Aorta (tissue), 5 donors: ENCODE measurements around the gene ZBP1. TPM values are rescaled to one million over a fixed set of nuclear protein-coding genes. Genes with fewer than 3 reads are reported as not detected.

Experiments used
- ATAC-seq: fragments of 200-7000 bp; cut with Tn5 transposase; one replicate; pipeline ENCODE4 v1.9.1; 2022; ENCODE audit warnings: moderate library complexity; ENCODE audit not compliant: low FRiP score
- DNase-seq, 2 donors: peaks; one replicate each; pipeline ENCODE4 v3.0.0-alpha.2; 2020
- H3K27ac ChIP-seq, 2 donors: one replicate each; pipeline ENCODE4 v1.5.1; 2013; ENCODE audit warnings: low read length in 2 of 2, mild to moderate bottlenecking in 2 of 2, moderate library complexity in 2 of 2, control low read depth in 1 of 2, inconsistent platforms in 1 of 2, low read depth in 1 of 2
- H3K27me3 ChIP-seq, 2 donors: one replicate each; pipeline ENCODE4 v1.6.1; 2013; ENCODE audit warnings: control low read depth in 1 of 2, low read length in 1 of 2, mild to moderate bottlenecking in 1 of 2, moderate library complexity in 1 of 2; ENCODE audit not compliant: insufficient read depth in 2 of 2, control insufficient read depth in 1 of 2
- H3K36me3 ChIP-seq, 2 donors: one replicate each; pipeline ENCODE4 v1.6.1; 2013; ENCODE audit warnings: control low read depth in 1 of 2, low read length in 1 of 2, mild to moderate bottlenecking in 1 of 2; ENCODE audit not compliant: insufficient read depth in 2 of 2, control insufficient read depth in 1 of 2
- H3K4me1 ChIP-seq, 2 donors: one replicate each; pipeline ENCODE4 v1.6.1; 2013; ENCODE audit warnings: low read length in 2 of 2, control low read depth in 1 of 2, mild to moderate bottlenecking in 1 of 2, moderate library complexity in 1 of 2; ENCODE audit not compliant: insufficient read depth in 2 of 2, control insufficient read depth in 1 of 2
- H3K4me3 ChIP-seq, 2 donors: one replicate each; pipeline ENCODE4 v1.5.1; 2013; ENCODE audit warnings: low read length in 2 of 2, control low read depth in 1 of 2, mild to moderate bottlenecking in 1 of 2
- H3K9me3 ChIP-seq: one replicate; pipeline ENCODE4 v1.6.1; 2013; ENCODE audit warnings: mild to moderate bottlenecking, low read length; ENCODE audit not compliant: control insufficient read depth
- WGBS, 2 donors: extraction: QIAGEN DNeasy Blood & Tissue Kit; methylation state at CpG; one replicate each; pipeline ENCODE4 v1.1.7; 2013; 5-methylcytosine and 5-hydroxymethylcytosine counted together
- intact Hi-C, 2 donors: fragments of 100-400 bp; cut with DNase I; formaldehyde crosslinking; loops; one replicate each; pipeline versions ENCODE4 v1.14.2 to v1.15.0; 2022
- polyA plus RNA-seq, 2 donors: library from polyadenylated mRNA; stranded (reverse); fragments of 200-250 nt; gene quantifications; one replicate each; pipeline ENCODE4 v1.2.3, GENCODE V29; 2013
- total RNA-seq, 2 donors: library from RNA; stranded (reverse); fragmentation: NEBNext Ultra II Directional; extraction: Animal tissue kit (Norgen Biotek cat#: 25700); gene quantifications; one replicate each; pipeline ENCODE4 v1.2.1, GENCODE V29; 2021
- donor health status: healthy with polysubstance abuse.
- donor health status: Bipolar disorder and iron deficiency.
- donor health status: DM: no; HTN: no; CAD: no.
- donor health status: DM: no; HTN: no; CAD: no.
- donor health status: DM: yes; HTN: yes; CAD: no.

The ZBP1 gene
- total and polyA plus RNA-seq, 4 donors = 0.20 to 1.6 (median 0.69) TPM

GRCh38 chr20:57579331-57579897 lies 40.8 kb downstream of the ZBP1 start:
- no peaks in the 10 kb centered on the region for H3K4me1 ChIP-seq
- H3K36me3 ChIP-seq = no peaks in the 10 kb centered on the region
- H3K4me3 ChIP-seq = no peak overlapping the region
- intact Hi-C loops = no loop called here
- no peak overlapping the region for H3K27ac ChIP-seq
- ATAC-seq (no peak), DNase-seq (peak in 1 of 2 donors; percentile 33)
- H3K9me3 ChIP-seq = no peaks in the 10 kb centered on the region
- H3K27me3 ChIP-seq = no peaks in the 10 kb centered on the region
- WGBS, 2 donors = 46 to 53% methylated on average over 11 of the region's 11 CpGs

GRCh38 chr20:57578476-57579165 lies 41.6 kb downstream of the ZBP1 start:
- ATAC-seq = no peak
- intact Hi-C loops = no loop called here

GRCh38 chr20:57577679-57578475 lies 42.3 kb downstream of the ZBP1 start:
- H3K4me1 ChIP-seq = no peaks in the 10 kb centered on the region
- ATAC-seq (no peak), DNase-seq (peak in 1 of 2 donors; percentile 47)
- no peak overlapping the region for H3K27ac ChIP-seq
- 90% methylated on average over 9 to 10 of the region's 10 CpGs for WGBS, 2 donors
- intact Hi-C loops = no loop called here
- no peaks in the 10 kb centered on the region for H3K36me3 ChIP-seq
- no peaks in the 10 kb centered on the region for H3K27me3 ChIP-seq
- no peak overlapping the region for H3K4me3 ChIP-seq
- H3K9me3 ChIP-seq = no peaks in the 10 kb centered on the region

More at GRCh38 chr20:57578476-57579165, 41.6 kb downstream of the ZBP1 start:
- Histone ChIP-seq H3K36me3 (no peaks in the 10 kb centered on the region), H3K4me3 (no peak overlapping the region), H3K9me3 (no peaks in the 10 kb centered on the region), H3K4me1 (no peaks in the 10 kb centered on the region), H3K27ac (no peak overlapping the region), H3K27me3 (no peaks in the 10 kb centered on the region)
- 92% methylated on average over 10 of the region's 10 CpGs for WGBS, 2 donors
- DNase-seq = peak in 1 of 2 donors; percentile 51

GRCh38 chr20:57576617-57577550 lies 43.3 kb downstream of the ZBP1 start:
- ATAC-seq = no peak
- Histone ChIP-seq H3K36me3 (no peaks in the 10 kb centered on the region), H3K4me3 (no peak overlapping the region), H3K27ac (no peak overlapping the region), H3K9me3 (no peaks in the 10 kb centered on the region), H3K4me1 (no peaks in the 10 kb centered on the region), H3K27me3 (no peaks in the 10 kb centered on the region)
- intact Hi-C loops = no loop called here
- WGBS, 2 donors = 81 to 93% methylated on average over 6 of the region's 6 CpGs
- DNase-seq = no peak

GRCh38 chr20:57576002-57576401 lies 44.2 kb downstream of the ZBP1 start:
- DNase-seq (no peak), ATAC-seq (no peak)
- H3K27me3 ChIP-seq = no peaks in the 10 kb centered on the region
- H3K4me1 ChIP-seq = no peaks in the 10 kb centered on the region
- H3K36me3 ChIP-seq = no peaks in the 10 kb centered on the region
- H3K9me3 ChIP-seq = no peaks in the 10 kb centered on the region
- intact Hi-C loops = no loop called here
- no peak overlapping the region for H3K4me3 ChIP-seq
- no peak overlapping the region for H3K27ac ChIP-seq
- WGBS, 2 donors = 64 to 68% methylated on average over 2 of the region's 2 CpGs

GRCh38 chr20:57574954-57575353 lies 45.3 kb downstream of the ZBP1 start:
- intact Hi-C loops = no loop called here
- no peaks in the 10 kb centered on the region for H3K9me3 ChIP-seq
- no peak overlapping the region for H3K27ac ChIP-seq
- no peaks in the 10 kb centered on the region for H3K4me1 ChIP-seq
- no peaks in the 10 kb centered on the region for H3K36me3 ChIP-seq
- no peaks in the 10 kb centered on the region for H3K27me3 ChIP-seq
- ATAC-seq = no peak
- no peak for DNase-seq
- H3K4me3 ChIP-seq = no peak overlapping the region

GRCh38 chr20:57573894-57574293 lies 46.3 kb downstream of the ZBP1 start:
- ATAC-seq (no peak), DNase-seq (no peak)
- intact Hi-C loops = no loop called here
- no peaks in the 10 kb centered on the region for H3K9me3 ChIP-seq
- no peaks in the 10 kb centered on the region for H3K36me3 ChIP-seq
- 69 to 80% methylated on average over 5 of the region's 5 CpGs for WGBS, 2 donors
- H3K27ac ChIP-seq = no peak overlapping the region
- no peaks in the 10 kb centered on the region for H3K27me3 ChIP-seq
- no peak overlapping the region for H3K4me3 ChIP-seq
- no peaks in the 10 kb centered on the region for H3K4me1 ChIP-seq

GRCh38 chr20:57573242-57573641 lies 47.0 kb downstream of the ZBP1 start:
- no peaks in the 10 kb centered on the region for H3K27me3 ChIP-seq
- ATAC-seq (no peak), DNase-seq (peak in 1 of 2 donors; percentile 56)
- no peaks in the 10 kb centered on the region for H3K9me3 ChIP-seq
- WGBS, 2 donors = 66 to 67% methylated on average over 12 of the region's 12 CpGs
- H3K36me3 ChIP-seq = no peaks in the 10 kb centered on the region
- no peak overlapping the region for H3K4me3 ChIP-seq
- no peaks in the 10 kb centered on the region for H3K4me1 ChIP-seq
- intact Hi-C loops = no loop called here
- H3K27ac ChIP-seq = no peak overlapping the region
